ENCODE measurements around the gene NCAPD2. TPM values are rescaled to one million over a fixed set of nuclear protein-coding genes. Genes with fewer than 3 reads are reported as not detected.

Gene NCAPD2
- total RNA-seq, 1 donor from 2014 or later = 99.1 TPM

- Mint-ChIP-seq H3K27ac (no peak overlapping the region), H3K36me3 (ENCODE audit: insufficient read depth) (peaks cover 47% of the 10 kb centered on the region), H3K4me3 (ENCODE audit: low read depth) (no peak overlapping the region), H3K9me3 (ENCODE audit: low read depth) (no peaks in the 10 kb centered on the region), H3K27me3 (no peaks in the 10 kb centered on the region), H3K4me1 (ENCODE audit: low read depth) (no peaks in the 10 kb centered on the region)
- no peak for TF ChIP-seq CTCF (IDR thresholded peaks at IDR 0.05; ENCODE audit: unreplicated experiment)
- no peak for DNase-seq (ENCODE audit: low spot score, unreplicated experiment)
These were observed 66.8 kb downstream of the NCAPD2 start for GRCh38 chr12:6560501-6561205.

- DNase-seq (ENCODE audit: low spot score, unreplicated experiment) = no peak
- H3K4me3 Mint-ChIP-seq (ENCODE audit: low read depth) = no peak overlapping the region
- H3K36me3 Mint-ChIP-seq (ENCODE audit: insufficient read depth) = peaks cover 50% of the 10 kb centered on the region
- peaks cover 8% of the 10 kb centered on the region for H3K4me1 Mint-ChIP-seq (ENCODE audit: low read depth)
- H3K9me3 Mint-ChIP-seq (ENCODE audit: low read depth) = no peaks in the 10 kb centered on the region
- no peak overlapping the region for H3K27ac Mint-ChIP-seq
- no peaks in the 10 kb centered on the region for H3K27me3 Mint-ChIP-seq
- TF ChIP-seq CTCF (IDR thresholded peaks at IDR 0.05; ENCODE audit: unreplicated experiment) = no peak
These were observed 69.0 kb downstream of the NCAPD2 start for GRCh38 chr12:6562881-6563280.

GRCh38 chr12:6563448-6564050, 69.6 kb downstream of the NCAPD2 start:
- Mint-ChIP-seq H3K4me3 (ENCODE audit: low read depth) (no peak overlapping the region), H3K9me3 (ENCODE audit: low read depth) (no peaks in the 10 kb centered on the region), H3K36me3 (ENCODE audit: insufficient read depth) (peaks cover 45% of the 10 kb centered on the region), H3K27me3 (no peaks in the 10 kb centered on the region), H3K4me1 (ENCODE audit: low read depth) (peaks cover 14% of the 10 kb centered on the region), H3K27ac (peak overlapping the region; percentile 53)
- peak; percentile 93 for TF ChIP-seq CTCF (IDR thresholded peaks at IDR 0.05; ENCODE audit: unreplicated experiment)
- DNase-seq (ENCODE audit: low spot score, unreplicated experiment) = peak; percentile 68

- Mint-ChIP-seq H3K9me3 (ENCODE audit: low read depth) (no peaks in the 10 kb centered on the region), H3K27ac (peak overlapping the region; percentile 93), H3K4me1 (ENCODE audit: low read depth) (peaks cover 15% of the 10 kb centered on the region), H3K36me3 (ENCODE audit: insufficient read depth) (peaks cover 36% of the 10 kb centered on the region), H3K27me3 (no peaks in the 10 kb centered on the region), H3K4me3 (ENCODE audit: low read depth) (peak overlapping the region; percentile 99)
- no peak for TF ChIP-seq CTCF (IDR thresholded peaks at IDR 0.05; ENCODE audit: unreplicated experiment)
- DNase-seq (ENCODE audit: low spot score, unreplicated experiment) = no peak
These were observed 73.3 kb downstream of the NCAPD2 start for GRCh38 chr12:6567112-6567670.

GRCh38 chr12:6569312-6569711, 75.4 kb downstream of the NCAPD2 start:
- Mint-ChIP-seq H3K9me3 (ENCODE audit: low read depth) (no peaks in the 10 kb centered on the region), H3K27me3 (no peaks in the 10 kb centered on the region), H3K36me3 (ENCODE audit: insufficient read depth) (peaks cover 40% of the 10 kb centered on the region), H3K4me1 (ENCODE audit: low read depth) (peaks cover 15% of the 10 kb centered on the region), H3K4me3 (ENCODE audit: low read depth) (peak overlapping the region; percentile 99), H3K27ac (peak overlapping the region; percentile 25)
- DNase-seq (ENCODE audit: low spot score, unreplicated experiment) = no peak
- no peak for TF ChIP-seq CTCF (IDR thresholded peaks at IDR 0.05; ENCODE audit: unreplicated experiment)
